K562 (cell line): ENCODE results near the gene PXK. TPM values are rescaled to one million over a fixed set of nuclear protein-coding genes. Genes with fewer than 3 reads are reported as not detected.

ENCODE experiments used
- ATAC-seq: fragments of 200-7000 bp; cut with Tn5 transposase; 3 replicates; pipeline ENCODE4 v1.9.1; 2020; ENCODE audit warnings: moderate library complexity
- BruUV-seq: library from RNA; stranded (reverse); fragments of 400-500 nt; replicated peaks from 2 replicates; lab custom pipeline; 2021; lab: Mats Ljungman, UMichigan
- CTCF ChIA-PET: fragments of 300-600 bp; formaldehyde crosslinking; extraction: SDS; loops from one replicate; lab custom pipeline; 2021; ENCODE audit warnings: low intra/inter-chr PET ratio; lab: Yijun Ruan, JAX
- POLR2A ChIA-PET: fragments of 300-600, 350-650 bp; sonication (Branson Sonifier 250); formaldehyde crosslinking; extraction: SDS; loops from one replicate; lab custom pipeline; 2021; ENCODE audit warnings: antibody characterized with exemption, inconsistent platforms; lab: Yijun Ruan, JAX
- DNase-seq, 4 experiments: peaks; one replicate each; pipeline versions ENCODE4 v3.0.0 to v3.0.0-alpha.2; 2011 to 2018; ENCODE audit warnings: low spot score in 3 of 4, mixed read lengths in 3 of 4; ENCODE audit errors: extremely low read depth in 1 of 4
- FAIRE-seq: peaks from 2 replicates; lab custom pipeline; 2011; peaks lifted over from hg19 to GRCh38; lab: Jason Lieb, UNC
- H2AFZ ChIP-seq: 2 replicates; pipeline ENCODE4 v1.6.0; 2011; ENCODE audit warnings: low read depth, low read length, control low read depth, inconsistent platforms
- H3K27ac ChIP-seq: fragments of 200-600 bp; 3 replicates; pipeline ENCODE4 v1.8.0; 2011; ENCODE audit warnings: low read depth, mild to moderate bottlenecking, control low read depth, inconsistent platforms, low read length, moderate library complexity, mixed read lengths; ENCODE audit errors: extremely low read depth
- H3K27me3 ChIP-seq, 2 experiments: fragments of 300-600 bp in 1 of 2; 2 replicates in 1 of 2; 3 replicates in 1 of 2; pipeline versions ENCODE4 v1.6.0 to v1.8.0; 2011; ENCODE audit warnings: inconsistent platforms in 2 of 2, low read length in 2 of 2, mild to moderate bottlenecking in 1 of 2, mixed read lengths in 1 of 2, moderate library complexity in 1 of 2; ENCODE audit not compliant: control insufficient read depth in 2 of 2, insufficient read depth in 2 of 2
- H3K36me3 ChIP-seq: fragments of 300-600 bp; 3 replicates; pipeline ENCODE4 v1.8.0; 2011; ENCODE audit warnings: mild to moderate bottlenecking, low read length, inconsistent platforms; ENCODE audit not compliant: control insufficient read depth, insufficient read depth
- H3K4me1 ChIP-seq, 2 experiments: fragments of 200-600 bp in 1 of 2; replicated peaks in 1 of 2; 2 replicates in 1 of 2; 3 replicates in 1 of 2; pipeline versions ENCODE4 v1.5.1 to v1.8.0; 2011; ENCODE audit warnings: inconsistent platforms in 2 of 2, low read length in 2 of 2, mild to moderate bottlenecking in 1 of 2, mixed read lengths in 1 of 2, moderate library complexity in 1 of 2; ENCODE audit not compliant: control insufficient read depth in 2 of 2, insufficient read depth in 2 of 2
- H3K4me2 ChIP-seq: 2 replicates; pipeline ENCODE4 v1.6.1; 2011; ENCODE audit warnings: low read length, control low read depth, inconsistent platforms, mixed read lengths; ENCODE audit not compliant: insufficient read depth
- H3K4me3 ChIP-seq: fragments of 200-600 bp; sonication (generic), shearing (Covaris generic); 2 replicates; pipeline ENCODE4 v1.5.1; 2016; ENCODE audit warnings: control low read depth, inconsistent platforms
- H3K79me2 ChIP-seq: fragments of 200-600 bp; 3 replicates; pipeline ENCODE4 v1.8.0; 2011; ENCODE audit warnings: low read length, inconsistent platforms; ENCODE audit not compliant: control insufficient read depth, insufficient read depth
- H3K9ac ChIP-seq, 2 experiments: 2 replicates each; pipeline versions ENCODE4 v1.6.0 to v1.6.1; 2011; ENCODE audit warnings: low read depth in 2 of 2, low read length in 2 of 2, control low read depth in 1 of 2, inconsistent platforms in 1 of 2, mild to moderate bottlenecking in 1 of 2, mixed read lengths in 1 of 2; ENCODE audit not compliant: insufficient read depth in 1 of 2
- H3K9me1 ChIP-seq: one replicate; pipeline ENCODE4 v1.6.0; 2011; ENCODE audit warnings: inconsistent platforms, mild to moderate bottlenecking, low read length, moderate library complexity; ENCODE audit not compliant: control insufficient read depth, insufficient read depth
- H3K9me3 ChIP-seq: replicated peaks from 2 replicates; pipeline ENCODE4 v1.5.1; 2011; ENCODE audit warnings: low read depth, low read length, inconsistent platforms; ENCODE audit not compliant: control insufficient read depth, insufficient read depth
- H4K20me1 ChIP-seq: replicated peaks from 2 replicates; pipeline ENCODE4 v1.6.1; 2011; ENCODE audit warnings: low read length, inconsistent platforms, mixed read lengths; ENCODE audit not compliant: control insufficient read depth, insufficient read depth
- CC2D1A ChIP-seq: fragments of 450-650 bp; IDR thresholded peaks from 2 replicates; pipeline ENCODE4 v1.6.1; 2017; ENCODE audit warnings: mild to moderate bottlenecking
- HMG20B ChIP-seq: fragments of 250-450 bp; sonication (Bioruptor Pico); IDR thresholded peaks from 2 replicates; pipeline ENCODE4 v1.5.0; 2021; ENCODE audit warnings: mild to moderate bottlenecking
- LCOR ChIP-seq: sonication (generic); formaldehyde crosslinking; IDR thresholded peaks from 2 replicates; pipeline ENCODE4 v1.8.0; 2022; ENCODE audit warnings: mild to moderate bottlenecking, missing genetic modification reagents
- MTA2 ChIP-seq: fragments of 450-650 bp; IDR thresholded peaks from 2 replicates; pipeline ENCODE4 v1.6.1; 2016; ENCODE audit warnings: low read depth
- PML ChIP-seq: IDR thresholded peaks from 2 replicates; pipeline ENCODE4 v1.6.1; 2012; ENCODE audit warnings: low read length, inconsistent platforms
- ZNF253 ChIP-seq: fragments of 250-450 bp; sonication (Bioruptor Pico); conservative IDR thresholded peaks from 2 replicates; pipeline ENCODE4 v1.6.1; 2021; ENCODE audit warnings: mild to moderate bottlenecking
- ZNF3 ChIP-seq: fragments of 250-450 bp; sonication (Bioruptor Pico); IDR thresholded peaks from 2 replicates; pipeline ENCODE4 v1.5.0; 2021; ENCODE audit warnings: mild to moderate bottlenecking, moderate library complexity
- ZNF395 ChIP-seq: fragments of 200-800 bp; sonication (Bioruptor generic); IDR thresholded peaks from 2 replicates; pipeline ENCODE4 v1.6.1; 2017; ENCODE audit warnings: missing genetic modification characterization, missing compliant biosample characterization
- ZSCAN32 ChIP-seq: fragments of 450-650 bp; formaldehyde crosslinking; IDR thresholded peaks from 2 replicates; pipeline ENCODE4 v1.4.0; 2020; ENCODE audit warnings: mild to moderate bottlenecking, moderate library complexity
- WGBS: fragments of 100-300 bp; shearing (Covaris generic); methylation state at CpG from one replicate; pipeline ENCODE4 v1.1.6; 2016; ENCODE audit warnings: low coverage, mixed read lengths; ENCODE audit not compliant: insufficient coverage; ENCODE audit errors: missing lambda C conversion rate; 5-methylcytosine and 5-hydroxymethylcytosine counted together
- in situ Hi-C: fragments of 300-500 bp; cut with MboI; formaldehyde crosslinking; loops from 4 replicates; pipeline ENCODE4 v1.15.0; 2018; ENCODE audit warnings: inconsistent platforms, mixed read lengths
- intact Hi-C: fragments of 100-400 bp; cut with micrococcal nuclease; formaldehyde crosslinking; loops from 2 replicates; pipeline ENCODE4 v1.14.2; 2022
- polyA plus RNA-seq, 8 experiments: library from polyadenylated mRNA; depleted of rRNA in 4 of 8; stranded (reverse) in 5 of 8; unstranded in 3 of 8; fragments of >200 nt; fragmentation: Nextera tagmentation in 2 of 8; fragmentation: Illumina TruSeq in 1 of 8; extraction: Ambion mirVana in 2 of 8; extraction: Trizol in 1 of 8; gene quantifications; 2 replicates each; pipeline versions ENCODE4 v1.2.1 to v1.2.3, GENCODE V29; 2011 to 2014; ENCODE audit warnings: inconsistent platforms in 1 of 8, missing spikeins in 1 of 8
- total RNA-seq, 7 experiments: library from RNA; depleted of rRNA in 6 of 7; stranded (reverse); fragments of >200 nt in 6 of 7; fragmentation: Illumina TruSeq in 2 of 7; extraction: Trizol in 2 of 7; gene quantifications; 2 replicates each; pipeline versions ENCODE4 v1.2.1 to v1.2.3, GENCODE V29; 2011 to 2021; ENCODE audit warnings: low replicate concordance in 1 of 7
- TF ChIP-seq, protein P1 (sequence below): fragments of 250-450 bp; sonication (Bioruptor Pico); IDR thresholded peaks from 2 replicates; pipeline ENCODE4 v1.8.0; 2021; ENCODE audit warnings: mild to moderate bottlenecking, moderate library complexity
- TF ChIP-seq, protein P2 (sequence below): fragments of 450-650 bp; formaldehyde crosslinking; IDR thresholded peaks from 2 replicates; pipeline ENCODE4 v1.4.0; 2022; ENCODE audit warnings: mild to moderate bottlenecking, moderate library complexity

PXK gene
- total and polyA plus RNA-seq, 9 of the 15 experiments (the other 6 are each of a cell fraction or from before 2014, with no cell fraction given), result 3.3 to 19.9 (median 11.3) TPM

DNA sequence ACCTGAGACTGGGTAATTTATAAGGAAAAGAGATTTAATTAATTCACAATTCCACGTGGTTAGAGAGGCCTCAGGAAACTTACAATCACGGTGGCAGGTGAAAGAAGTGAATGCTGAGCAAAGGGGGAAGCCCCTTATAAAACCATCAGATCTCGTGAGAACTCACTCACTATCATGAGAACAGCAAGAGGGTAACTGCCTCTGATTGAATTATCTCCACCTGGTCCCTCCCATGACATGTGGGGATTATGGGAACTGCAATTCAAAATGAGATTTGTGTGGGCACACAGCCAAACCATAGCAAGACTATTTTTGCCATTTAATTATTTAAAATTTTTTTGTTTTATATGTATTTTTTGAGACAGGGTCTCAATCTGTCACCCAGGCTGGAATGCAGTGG, 132.2 kb downstream of the PXK start:
- 0% methylated on average over 3 of the region's 3 CpGs for WGBS
- ChIA-PET POLR2A (no interaction called here), CTCF (no interaction called here)
- ATAC-seq, result no peak
- Histone ChIP-seq H3K79me2 (no peaks in the 10 kb centered on the region), H3K4me3 (no peak overlapping the region), H3K4me1 (peaks cover 0 to 2% of the 10 kb centered on the region in 2 experiments; a peak in 1 of 5 replicates), H3K27me3 (0 out of 5 replicates have a peak, but pooled peaks cover 0 to 2% of the 10 kb centered on the region in 2 experiments), H3K9ac (no peak overlapping the region), H3K36me3 (no peaks in the 10 kb centered on the region), H3K9me3 (no peaks in the 10 kb centered on the region), H3K27ac (no peak overlapping the region), H3K9me1 (no peaks in the 10 kb centered on the region), H4K20me1 (no peaks in the 10 kb centered on the region), H2AFZ (no peak overlapping the region), H3K4me2 (no peak overlapping the region)
- in situ Hi-C loops, result no loop called here
- no peak for DNase-seq
- TF ChIP-seq PML, result no peak
- no peak for TF ChIP-seq ZNF3
- no peak for TF ChIP-seq ZNF253 (CRISPR knock-in tag)
- TF ChIP-seq LCOR (CRISPR knock-in tag), result no peak
- intact Hi-C loops, result no loop called here
- BruUV-seq, result no TSS peak
- FAIRE-seq, result no peak

DNA sequence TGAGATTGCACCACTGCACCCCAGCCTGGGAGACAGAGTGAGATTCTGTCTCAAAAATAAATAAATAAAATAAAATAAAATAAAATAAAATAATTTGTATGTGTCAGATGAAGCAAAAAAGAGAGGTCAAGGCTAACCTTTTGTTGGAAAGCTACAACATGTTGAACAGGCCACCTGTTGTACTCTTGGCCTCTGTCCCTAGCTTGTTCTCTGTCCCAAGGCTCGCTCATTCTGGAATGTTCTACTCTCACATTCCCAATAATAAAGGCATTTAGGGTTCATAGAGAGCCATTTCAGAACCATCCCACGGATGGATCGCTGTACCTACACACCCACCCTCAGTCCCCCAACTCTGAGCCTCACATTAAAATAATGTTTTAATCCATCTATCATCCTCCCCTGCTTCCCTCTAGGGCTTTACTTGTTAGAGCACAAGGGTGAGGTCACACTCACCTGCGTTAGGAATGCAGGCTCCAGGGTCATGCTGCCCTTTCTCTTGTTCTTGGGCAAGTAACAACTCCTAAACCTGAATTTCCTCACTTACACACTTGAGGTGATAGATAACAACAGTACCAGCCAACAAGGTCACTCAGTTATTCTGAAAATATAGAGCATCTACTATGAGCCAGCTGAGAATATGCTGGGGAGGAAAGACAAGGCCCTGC, 134.3 kb downstream of the PXK start:
- no peak for ATAC-seq
- Histone ChIP-seq H3K4me2 (no peak overlapping the region), H3K79me2 (no peaks in the 10 kb centered on the region), H3K9me1 (no peaks in the 10 kb centered on the region), H3K27ac (no peak overlapping the region), H2AFZ (no peak overlapping the region), H3K9ac (no peak overlapping the region), H3K4me3 (no peak overlapping the region), H4K20me1 (no peaks in the 10 kb centered on the region), H3K4me1 (peaks cover 0 to 11% of the 10 kb centered on the region in 2 experiments; a peak in 4 of 5 replicates), H3K9me3 (no peaks in the 10 kb centered on the region), H3K27me3 (no peaks in the 10 kb centered on the region), H3K36me3 (no peaks in the 10 kb centered on the region)
- no TSS peak for BruUV-seq
- in situ Hi-C loops, result no loop called here
- no peak for DNase-seq
- FAIRE-seq, result no peak
- CTCF ChIA-PET, result no interaction called here
- intact Hi-C loops, result no loop called here
- 15% methylated on average over 4 of the region's 4 CpGs for WGBS
- POLR2A ChIA-PET, result no interaction called here
- TF ChIP-seq HMG20B (CRISPR knock-in tag), result no peak
- TF ChIP-seq ZNF395, result no peak
- TF ChIP-seq, protein P1, sequence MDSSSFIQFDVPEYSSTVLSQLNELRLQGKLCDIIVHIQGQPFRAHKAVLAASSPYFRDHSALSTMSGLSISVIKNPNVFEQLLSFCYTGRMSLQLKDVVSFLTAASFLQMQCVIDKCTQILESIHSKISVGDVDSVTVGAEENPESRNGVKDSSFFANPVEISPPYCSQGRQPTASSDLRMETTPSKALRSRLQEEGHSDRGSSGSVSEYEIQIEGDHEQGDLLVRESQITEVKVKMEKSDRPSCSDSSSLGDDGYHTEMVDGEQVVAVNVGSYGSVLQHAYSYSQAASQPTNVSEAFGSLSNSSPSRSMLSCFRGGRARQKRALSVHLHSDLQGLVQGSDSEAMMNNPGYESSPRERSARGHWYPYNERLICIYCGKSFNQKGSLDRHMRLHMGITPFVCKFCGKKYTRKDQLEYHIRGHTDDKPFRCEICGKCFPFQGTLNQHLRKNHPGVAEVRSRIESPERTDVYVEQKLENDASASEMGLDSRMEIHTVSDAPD (CRISPR knock-in tag), result no peak
- no peak for TF ChIP-seq ZSCAN32 (CRISPR knock-in tag)
- TF ChIP-seq, protein P2, sequence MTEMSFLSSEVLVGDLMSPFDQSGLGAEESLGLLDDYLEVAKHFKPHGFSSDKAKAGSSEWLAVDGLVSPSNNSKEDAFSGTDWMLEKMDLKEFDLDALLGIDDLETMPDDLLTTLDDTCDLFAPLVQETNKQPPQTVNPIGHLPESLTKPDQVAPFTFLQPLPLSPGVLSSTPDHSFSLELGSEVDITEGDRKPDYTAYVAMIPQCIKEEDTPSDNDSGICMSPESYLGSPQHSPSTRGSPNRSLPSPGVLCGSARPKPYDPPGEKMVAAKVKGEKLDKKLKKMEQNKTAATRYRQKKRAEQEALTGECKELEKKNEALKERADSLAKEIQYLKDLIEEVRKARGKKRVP (CRISPR knock-in tag), result no peak
- TF ChIP-seq MTA2, result no peak
- TF ChIP-seq CC2D1A, result no peak
